GM19193 (cell line): Measurements from ENCODE around the gene PYDC2.

Experiments
- POLR2A ChIP-seq: IDR thresholded peaks from 4 replicates; pipeline ENCODE4 v1.6.1; 2011; ENCODE audit not compliant: insufficient read depth, insufficient read length; ENCODE audit errors: extremely low read depth

Gene PYDC2

GRCh38 chr3:191509078-191509477 is 48.1 kb downstream of the PYDC2 start:
- no peak for TF ChIP-seq POLR2A
